ENCODE results near the gene CEP104.
"Not testable (repeated sequence)": the region's sequence is repeated elsewhere in the genome, so short reads cannot be mapped to it uniquely, and the experiment has no call there.

DNA sequence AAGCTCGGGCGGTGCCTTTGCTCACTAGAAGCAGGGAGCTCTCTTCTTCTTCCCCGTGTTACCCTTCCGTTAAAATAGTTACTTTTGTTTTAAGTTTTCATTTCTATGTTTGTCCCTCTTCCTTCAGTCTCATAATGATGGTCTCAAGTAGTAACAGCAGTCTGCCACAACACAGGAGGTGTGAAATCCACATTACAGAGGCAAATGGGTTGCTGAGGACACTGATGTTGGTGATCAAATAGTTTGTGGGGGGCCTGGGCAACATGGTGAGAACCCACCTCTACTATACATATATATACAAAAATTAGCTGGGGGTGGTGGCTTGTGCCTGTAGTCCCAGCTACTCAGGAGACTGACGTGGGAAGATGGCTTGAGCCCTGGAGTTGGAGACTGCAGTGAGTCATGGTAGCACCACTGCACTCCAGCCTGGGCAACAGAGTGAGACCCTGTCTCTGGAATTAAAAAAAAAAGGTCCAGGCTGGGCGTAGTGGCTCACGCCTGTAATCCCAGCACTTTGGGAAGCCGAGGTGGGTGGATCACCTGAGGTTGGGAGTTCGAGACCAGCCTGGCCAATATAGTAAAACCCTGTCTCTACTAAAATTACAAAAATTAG is 46.8 kb downstream of the CEP104 start:
- TF ChIP-seq, protein P1, sequence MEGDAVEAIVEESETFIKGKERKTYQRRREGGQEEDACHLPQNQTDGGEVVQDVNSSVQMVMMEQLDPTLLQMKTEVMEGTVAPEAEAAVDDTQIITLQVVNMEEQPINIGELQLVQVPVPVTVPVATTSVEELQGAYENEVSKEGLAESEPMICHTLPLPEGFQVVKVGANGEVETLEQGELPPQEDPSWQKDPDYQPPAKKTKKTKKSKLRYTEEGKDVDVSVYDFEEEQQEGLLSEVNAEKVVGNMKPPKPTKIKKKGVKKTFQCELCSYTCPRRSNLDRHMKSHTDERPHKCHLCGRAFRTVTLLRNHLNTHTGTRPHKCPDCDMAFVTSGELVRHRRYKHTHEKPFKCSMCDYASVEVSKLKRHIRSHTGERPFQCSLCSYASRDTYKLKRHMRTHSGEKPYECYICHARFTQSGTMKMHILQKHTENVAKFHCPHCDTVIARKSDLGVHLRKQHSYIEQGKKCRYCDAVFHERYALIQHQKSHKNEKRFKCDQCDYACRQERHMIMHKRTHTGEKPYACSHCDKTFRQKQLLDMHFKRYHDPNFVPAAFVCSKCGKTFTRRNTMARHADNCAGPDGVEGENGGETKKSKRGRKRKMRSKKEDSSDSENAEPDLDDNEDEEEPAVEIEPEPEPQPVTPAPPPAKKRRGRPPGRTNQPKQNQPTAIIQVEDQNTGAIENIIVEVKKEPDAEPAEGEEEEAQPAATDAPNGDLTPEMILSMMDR (IDR thresholded peaks at IDR 0.05 in 2 of 3, conservative IDR thresholded peaks at IDR 0.05 in 1 of 3; ENCODE audit: borderline replicate concordance in 1 of 3, insufficient read depth in 1 of 3, low read depth in 2 of 3, low read length in 2 of 3), result not testable (repeated sequence)
- TF ChIP-seq POLR2AphosphoS5 (IDR thresholded peaks at IDR 0.05; ENCODE audit: low read depth, low read length); POLR2A (IDR thresholded peaks at IDR 0.05; ENCODE audit: borderline replicate concordance, extremely low read depth, insufficient read depth, insufficient read length); TCF7L2 (IDR thresholded peaks at IDR 0.05; ENCODE audit: borderline replicate concordance, extremely low read depth, insufficient read depth, insufficient read length); ELF1 (IDR thresholded peaks at IDR 0.05; ENCODE audit: borderline replicate concordance, low read depth); SIN3A (IDR thresholded peaks at IDR 0.05; ENCODE audit: low read depth); EZH2phosphoT487 (IDR thresholded peaks at IDR 0.05; ENCODE audit: borderline replicate concordance): not testable (repeated sequence)
- TF ChIP-seq, protein P2, sequence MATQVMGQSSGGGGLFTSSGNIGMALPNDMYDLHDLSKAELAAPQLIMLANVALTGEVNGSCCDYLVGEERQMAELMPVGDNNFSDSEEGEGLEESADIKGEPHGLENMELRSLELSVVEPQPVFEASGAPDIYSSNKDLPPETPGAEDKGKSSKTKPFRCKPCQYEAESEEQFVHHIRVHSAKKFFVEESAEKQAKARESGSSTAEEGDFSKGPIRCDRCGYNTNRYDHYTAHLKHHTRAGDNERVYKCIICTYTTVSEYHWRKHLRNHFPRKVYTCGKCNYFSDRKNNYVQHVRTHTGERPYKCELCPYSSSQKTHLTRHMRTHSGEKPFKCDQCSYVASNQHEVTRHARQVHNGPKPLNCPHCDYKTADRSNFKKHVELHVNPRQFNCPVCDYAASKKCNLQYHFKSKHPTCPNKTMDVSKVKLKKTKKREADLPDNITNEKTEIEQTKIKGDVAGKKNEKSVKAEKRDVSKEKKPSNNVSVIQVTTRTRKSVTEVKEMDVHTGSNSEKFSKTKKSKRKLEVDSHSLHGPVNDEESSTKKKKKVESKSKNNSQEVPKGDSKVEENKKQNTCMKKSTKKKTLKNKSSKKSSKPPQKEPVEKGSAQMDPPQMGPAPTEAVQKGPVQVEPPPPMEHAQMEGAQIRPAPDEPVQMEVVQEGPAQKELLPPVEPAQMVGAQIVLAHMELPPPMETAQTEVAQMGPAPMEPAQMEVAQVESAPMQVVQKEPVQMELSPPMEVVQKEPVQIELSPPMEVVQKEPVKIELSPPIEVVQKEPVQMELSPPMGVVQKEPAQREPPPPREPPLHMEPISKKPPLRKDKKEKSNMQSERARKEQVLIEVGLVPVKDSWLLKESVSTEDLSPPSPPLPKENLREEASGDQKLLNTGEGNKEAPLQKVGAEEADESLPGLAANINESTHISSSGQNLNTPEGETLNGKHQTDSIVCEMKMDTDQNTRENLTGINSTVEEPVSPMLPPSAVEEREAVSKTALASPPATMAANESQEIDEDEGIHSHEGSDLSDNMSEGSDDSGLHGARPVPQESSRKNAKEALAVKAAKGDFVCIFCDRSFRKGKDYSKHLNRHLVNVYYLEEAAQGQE (IDR thresholded peaks at IDR 0.05; ENCODE audit: low read depth), result not testable (repeated sequence)

All from HCT116 (cell line).